Limb (tissue), 2 donors: Measurements from ENCODE around the gene EDNRA.
A peak's percentile ranks its signal among the peaks of the same experiment; 100 is the strongest.

Experiments
- DNase-seq, 2 donors: peaks; one replicate each; pipeline ENCODE4 v3.0.0-alpha.2; 2016; ENCODE audit errors: extremely low spot score in 2 of 2

EDNRA gene

GRCh38 chr4:147587041-147587440, 106.1 kb downstream of the EDNRA start:
- DNase-seq = no peak

GRCh38 chr4:147589586-147589985, 108.7 kb downstream of the EDNRA start:
- no peak for DNase-seq

- DNase-seq = peak; percentile 82 to 84
These were observed 109.5 kb downstream of the EDNRA start for GRCh38 chr4:147590249-147590920.

- DNase-seq = no peak
These were observed 110.2 kb downstream of the EDNRA start for GRCh38 chr4:147591106-147591505.

GRCh38 chr4:147594107-147594506, 113.2 kb downstream of the EDNRA start:
- DNase-seq = no peak
